Airway epithelial cell (primary cell): ENCODE data around the gene RB1. TPM values are rescaled to one million over a fixed set of nuclear protein-coding genes. Genes with fewer than 3 reads are reported as not detected.

Experiments used
- total RNA-seq: library from RNA; depleted of rRNA; stranded (reverse); fragments of >200 nt; gene quantifications from 2 replicates; pipeline ENCODE4 v1.2.3, GENCODE V29; 2015

Gene RB1
- 30.1 and 37.0 TPM in 2 replicates for total RNA-seq

GRCh38 chr13:48303359-48304142 lies at the start of gene RB1:
TSS of gene RB1 (plus strand) at chr13:48303751. CDS start at chr13:48303913, 162 bp downstream.

DNA sequence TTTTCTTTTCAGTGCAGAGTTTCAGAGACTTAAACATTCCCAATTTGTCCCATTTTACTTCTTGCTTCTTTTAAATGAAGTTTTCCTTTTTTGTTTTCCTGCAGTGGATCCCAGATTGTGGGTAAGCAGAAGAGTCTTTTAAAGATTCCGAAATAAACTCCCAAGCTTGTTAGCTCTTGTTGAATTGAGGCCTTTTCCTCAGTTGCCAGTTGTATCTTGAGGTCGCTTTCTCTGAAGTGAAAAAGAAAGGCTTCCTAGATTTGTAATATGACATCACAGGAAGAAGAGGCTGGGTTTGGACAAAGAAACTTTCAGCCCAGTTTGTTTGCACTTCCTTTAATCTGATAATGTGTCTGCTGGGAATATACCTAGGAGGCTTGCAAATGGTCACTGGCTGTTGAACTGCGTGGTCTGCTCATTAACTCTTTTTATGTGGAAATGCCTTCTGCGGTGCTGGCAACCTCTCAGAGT lies 109.4 kb downstream of the RB1 start, which contains the start of gene LPAR6:
Gene LPAR6 (minus strand): TSS at position 233 of the 471 bp plus-strand sequence. CDS start 690 bp downstream, outside the sequence.

Other genes starting within 250 kb of the RB1 start
- 17.2 and 30.1 TPM in 2 replicates for gene MED4, start 208.6 kb upstream of the RB1 start, total RNA-seq
- 323 and 377 TPM in 2 replicates for gene ITM2B, start 70.5 kb upstream of the RB1 start, total RNA-seq
- 19.8 and 21.4 TPM in 2 replicates for gene LPAR6, start 109.4 kb downstream of the RB1 start, total RNA-seq
- 2.0 and 3.8 TPM in 2 replicates for gene RCBTB2, start 229.3 kb downstream of the RB1 start, total RNA-seq